Measurements from ENCODE around the gene EFCAB6. TPM values are rescaled to one million over a fixed set of nuclear protein-coding genes. Genes with fewer than 3 reads are reported as not detected.

EFCAB6 gene
- total and polyA plus RNA-seq, 2 donors (not counting 3 experiments of a cell fraction or from before 2014, with no cell fraction given) = 0.07 to 0.31 TPM

- no peaks in the 10 kb centered on the region for H3K27me3 ChIP-seq (ENCODE audit: control insufficient read depth in 2 of 2, insufficient read depth in 2 of 2, low read length in 2 of 2)
- no peak for TF ChIP-seq CTCF (IDR thresholded peaks at IDR 0.05; ENCODE audit: extremely low read depth in 1 of 2, insufficient read depth in 1 of 2, low read depth in 1 of 2, low read length in 2 of 2)
- TF ChIP-seq JUN (IDR thresholded peaks at IDR 0.05; ENCODE audit: borderline replicate concordance, insufficient read depth, insufficient read length, low read depth) = no peak
- TF ChIP-seq GATA2 (IDR thresholded peaks at IDR 0.05; ENCODE audit: insufficient read depth, insufficient read length, low read depth, low read length) = no peak
- TF ChIP-seq MYC (IDR thresholded peaks at IDR 0.05; ENCODE audit: low read depth, low read length) = no peak
- no peak for TF ChIP-seq FOS (IDR thresholded peaks at IDR 0.05; ENCODE audit: borderline replicate concordance, insufficient read depth, low read length)
- no peak for TF ChIP-seq POLR2A (IDR thresholded peaks at IDR 0.05; ENCODE audit: low read depth, low read length)
- TF ChIP-seq MAX (IDR thresholded peaks at IDR 0.05; ENCODE audit: insufficient read depth, insufficient read length) = no peak
- no peak for TF ChIP-seq POLR2AphosphoS5 (IDR thresholded peaks at IDR 0.05; ENCODE audit: insufficient read depth, low read depth, low read length)
- TF ChIP-seq EZH2 (IDR thresholded peaks at IDR 0.05; ENCODE audit: borderline replicate concordance, low read depth, low read length, severe bottlenecking) = no peak
- dilution Hi-C loops (cut with MboI; ENCODE audit: extremely low pct_ligation_motif_present, low sequenced_read_pairs) (no loop called here), intact Hi-C loops (cut with micrococcal nuclease) (no loop called here)
- H3K9me3 ChIP-seq (replicated peaks; ENCODE audit: control insufficient read depth, insufficient read depth, low read length) = no peaks in the 10 kb centered on the region
- H3K4me2 ChIP-seq (ENCODE audit: insufficient read depth, low read length) = no peak overlapping the region
- BruUV-seq (replicated peaks) = no TSS peak
- ChIA-PET CTCF (no interaction called here), POLR2A (interaction anchor here (0.6 kb wide), 1 partner anchor 17 kb away, joined by 5 read pairs; no protein-coding TSS in a partner anchor)
- no peaks in the 10 kb centered on the region for H3K36me3 ChIP-seq (ENCODE audit: control insufficient read depth in 2 of 2, extremely low read depth in 1 of 2, insufficient read depth in 2 of 2, low read length in 2 of 2)
- no peak overlapping the region for H3K4me3 ChIP-seq (replicated peaks in 1 of 3; ENCODE audit: insufficient read depth in 1 of 3, low read depth in 1 of 3, low read length in 3 of 3)
- no peaks in the 10 kb centered on the region for H4K20me1 ChIP-seq (replicated peaks; ENCODE audit: control insufficient read depth, extremely low read depth, insufficient read depth, low read length)
- DNase-seq (ENCODE audit: low read depth, low spot score) (no peak), FAIRE-seq (no peak)
- H3K27ac ChIP-seq (ENCODE audit: insufficient read depth, low read depth, low read length) = no peak overlapping the region
- no peak overlapping the region for H3K9ac ChIP-seq (replicated peaks; ENCODE audit: extremely low read depth, insufficient read depth, low read length)
- H3K9me1 ChIP-seq (replicated peaks; ENCODE audit: control insufficient read depth, extremely low read depth, insufficient read depth, low read length) = no peaks in the 10 kb centered on the region
- H3K4me1 ChIP-seq (ENCODE audit: control insufficient read depth, extremely low read depth, insufficient read depth, low read length) = no peaks in the 10 kb centered on the region
- no peaks in the 10 kb centered on the region for H3K79me2 ChIP-seq (ENCODE audit: control insufficient read depth, insufficient read depth, low read length)
- H2AFZ ChIP-seq (ENCODE audit: low read depth, low read length) = no peak overlapping the region
These were observed 19.7 kb upstream of the EFCAB6 start for GRCh38 chr22:43831561-43832392.

Data from endothelial cell of umbilical vein (primary cell).